Panc1 (cell line): ENCODE data around the gene NUAK2. TPM values are rescaled to one million over a fixed set of nuclear protein-coding genes. Genes with fewer than 3 reads are reported as not detected.

Experiments used
- ATAC-seq: fragments of 200-7000 bp; cut with Tn5 transposase; 2 replicates; pipeline ENCODE4 v1.9.1; 2020; ENCODE audit warnings: mild to moderate bottlenecking, moderate library complexity
- BruUV-seq: library from RNA; stranded (reverse); fragments of 400-500 nt; replicated peaks from 2 replicates; lab custom pipeline; 2021; lab: Mats Ljungman, UMichigan
- CTCF ChIA-PET: fragments of 300-600 bp; sonication (Branson Sonifier 250); formaldehyde crosslinking; loops from one replicate; lab custom pipeline; 2022; ENCODE audit warnings: antibody characterized with exemption; lab: Charles Lee
- POLR2A ChIA-PET: fragments of 300-600 bp; sonication (Branson Sonifier 250); formaldehyde crosslinking; loops from one replicate; lab custom pipeline; 2022; ENCODE audit warnings: antibody characterized with exemption; lab: Charles Lee
- DNase-seq: peaks from one replicate; pipeline ENCODE4 v3.0.0-alpha.2; 2010; ENCODE audit warnings: low read depth, low spot score
- H3K27ac ChIP-seq: 2 replicates; pipeline ENCODE4 v1.5.1; 2011; ENCODE audit warnings: mild to moderate bottlenecking, low read length, inconsistent platforms
- H3K27me3 ChIP-seq: fragments of 200-500 bp; sonication (Bioruptor generic); 2 replicates; pipeline ENCODE4 v1.6.0; 2014; ENCODE audit warnings: low read length, inconsistent platforms; ENCODE audit not compliant: control insufficient read depth, insufficient read depth
- H3K36me3 ChIP-seq: fragments of 200-500 bp; sonication (Bioruptor generic); 2 replicates; pipeline ENCODE4 v1.5.1; 2014; ENCODE audit warnings: inconsistent platforms, mild to moderate bottlenecking, low read length, moderate library complexity; ENCODE audit not compliant: control insufficient read depth, insufficient read depth
- H3K4me1 ChIP-seq: 2 replicates; pipeline ENCODE4 v1.5.1; 2011; ENCODE audit warnings: inconsistent platforms, mild to moderate bottlenecking, low read length, moderate library complexity; ENCODE audit not compliant: control insufficient read depth, insufficient read depth
- H3K4me3 ChIP-seq, 2 experiments: 2 replicates each; pipeline ENCODE4 v1.5.1; 2011 to 2012; ENCODE audit warnings: low read depth in 2 of 2, low read length in 2 of 2, mild to moderate bottlenecking in 2 of 2, inconsistent platforms in 1 of 2, moderate library complexity in 1 of 2
- H3K9me3 ChIP-seq: fragments of 200-500 bp; sonication (Bioruptor generic); 2 replicates; pipeline ENCODE4 v1.5.1; 2014; ENCODE audit warnings: low read depth, mild to moderate bottlenecking, inconsistent platforms, low read length, moderate library complexity; ENCODE audit not compliant: control insufficient read depth, insufficient read depth
- POLR2AphosphoS5 ChIP-seq: IDR thresholded peaks from 2 replicates; pipeline ENCODE4 v1.6.1; 2012; ENCODE audit warnings: mild to moderate bottlenecking, low read depth, low read length, moderate library complexity
- SIN3A ChIP-seq: IDR thresholded peaks from 2 replicates; pipeline ENCODE4 v1.6.1; 2012; ENCODE audit warnings: low read depth, mild to moderate bottlenecking, low read length, moderate library complexity, borderline replicate concordance; ENCODE audit not compliant: insufficient read depth
- TCF7L2 ChIP-seq: IDR thresholded peaks from 2 replicates; pipeline ENCODE4 v1.6.1; 2011; ENCODE audit warnings: mild to moderate bottlenecking, low read depth, low read length, inconsistent platforms
- in situ Hi-C: cut with HindIII; loops from 2 replicates; pipeline ENCODE4 v1.10.0; 2016; ENCODE audit warnings: low sequenced_read_pairs, low pct_unique_long_range_greater_than_20kb
- intact Hi-C: fragments of 100-400 bp; cut with micrococcal nuclease; formaldehyde crosslinking; loops from one replicate; pipeline ENCODE4 v1.10.0; 2022; ENCODE audit not compliant: unreplicated experiment
- total RNA-seq: library from RNA; stranded (reverse); gene quantifications from one replicate; pipeline ENCODE4 v1.2.1, GENCODE V29; 2021; ENCODE audit not compliant: unreplicated experiment
- TF ChIP-seq, protein P1 (sequence below), 2 experiments: IDR thresholded peaks; 2 replicates each; pipeline ENCODE4 v1.6.1; 2011 to 2012; ENCODE audit warnings: low read depth in 2 of 2, control low read depth in 1 of 2, low read length in 1 of 2, mild to moderate bottlenecking in 1 of 2, moderate library complexity in 1 of 2; ENCODE audit not compliant: insufficient read depth in 1 of 2
- TF ChIP-seq, protein P2 (sequence below): fragments of 450-650 bp; IDR thresholded peaks from 2 replicates; pipeline ENCODE4 v1.5.1; 2017; ENCODE audit warnings: mild to moderate bottlenecking

The NUAK2 gene
- total RNA-seq, 1 experiment from 2014 or later, result 17.4 TPM

DNA sequence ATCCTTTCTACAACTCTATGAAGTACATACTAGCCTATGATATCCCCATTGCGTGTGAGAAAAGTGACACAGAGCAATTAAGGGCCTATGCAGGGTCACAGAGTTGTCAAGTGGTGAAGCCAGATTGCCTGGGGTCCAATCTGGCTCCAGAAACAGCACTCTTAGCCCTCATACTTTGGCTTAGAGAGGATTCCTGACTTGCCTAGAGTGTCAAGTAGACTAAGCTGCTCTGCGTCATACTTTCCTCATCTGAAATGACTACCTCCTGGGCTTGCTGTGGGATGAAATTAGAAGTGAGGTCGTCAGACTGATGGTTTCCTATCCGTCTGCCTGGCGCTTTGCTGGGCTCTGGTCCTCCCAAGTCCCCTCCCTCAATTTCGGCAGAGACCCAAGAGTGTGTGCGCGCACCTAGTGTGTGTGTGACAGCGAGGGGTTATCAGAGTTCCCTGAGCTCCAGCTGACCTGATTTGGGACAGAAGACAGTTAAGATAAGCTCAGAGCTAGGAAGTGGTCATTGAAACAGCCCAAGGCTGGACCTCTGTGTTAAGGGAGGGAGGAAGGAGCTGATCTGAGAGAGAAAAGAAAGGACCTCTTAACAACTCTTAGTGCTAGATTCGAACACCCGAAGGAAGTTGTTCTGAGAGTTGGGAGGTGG, 5.4 kb upstream of the NUAK2 start:
- Histone ChIP-seq H3K4me1 (peaks cover 11% of the 10 kb centered on the region), H3K27ac (no peak overlapping the region; the same call in 1 of the 2 replicates), H3K4me3 (no peak overlapping the region), H3K36me3 (no peaks in the 10 kb centered on the region), H3K27me3 (no peaks in the 10 kb centered on the region), H3K9me3 (no peaks in the 10 kb centered on the region)
- BruUV-seq, result no TSS peak
- DNase-seq, result no peak
- intact Hi-C loops (no loop called here), in situ Hi-C loops (no loop called here)
- TF ChIP-seq, protein P1, sequence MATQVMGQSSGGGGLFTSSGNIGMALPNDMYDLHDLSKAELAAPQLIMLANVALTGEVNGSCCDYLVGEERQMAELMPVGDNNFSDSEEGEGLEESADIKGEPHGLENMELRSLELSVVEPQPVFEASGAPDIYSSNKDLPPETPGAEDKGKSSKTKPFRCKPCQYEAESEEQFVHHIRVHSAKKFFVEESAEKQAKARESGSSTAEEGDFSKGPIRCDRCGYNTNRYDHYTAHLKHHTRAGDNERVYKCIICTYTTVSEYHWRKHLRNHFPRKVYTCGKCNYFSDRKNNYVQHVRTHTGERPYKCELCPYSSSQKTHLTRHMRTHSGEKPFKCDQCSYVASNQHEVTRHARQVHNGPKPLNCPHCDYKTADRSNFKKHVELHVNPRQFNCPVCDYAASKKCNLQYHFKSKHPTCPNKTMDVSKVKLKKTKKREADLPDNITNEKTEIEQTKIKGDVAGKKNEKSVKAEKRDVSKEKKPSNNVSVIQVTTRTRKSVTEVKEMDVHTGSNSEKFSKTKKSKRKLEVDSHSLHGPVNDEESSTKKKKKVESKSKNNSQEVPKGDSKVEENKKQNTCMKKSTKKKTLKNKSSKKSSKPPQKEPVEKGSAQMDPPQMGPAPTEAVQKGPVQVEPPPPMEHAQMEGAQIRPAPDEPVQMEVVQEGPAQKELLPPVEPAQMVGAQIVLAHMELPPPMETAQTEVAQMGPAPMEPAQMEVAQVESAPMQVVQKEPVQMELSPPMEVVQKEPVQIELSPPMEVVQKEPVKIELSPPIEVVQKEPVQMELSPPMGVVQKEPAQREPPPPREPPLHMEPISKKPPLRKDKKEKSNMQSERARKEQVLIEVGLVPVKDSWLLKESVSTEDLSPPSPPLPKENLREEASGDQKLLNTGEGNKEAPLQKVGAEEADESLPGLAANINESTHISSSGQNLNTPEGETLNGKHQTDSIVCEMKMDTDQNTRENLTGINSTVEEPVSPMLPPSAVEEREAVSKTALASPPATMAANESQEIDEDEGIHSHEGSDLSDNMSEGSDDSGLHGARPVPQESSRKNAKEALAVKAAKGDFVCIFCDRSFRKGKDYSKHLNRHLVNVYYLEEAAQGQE (IDR thresholded peaks at IDR 0.05; ENCODE audit: insufficient read depth in 1 of 2, low read depth in 2 of 2, low read length in 1 of 2), result no peak
- TF ChIP-seq SIN3A (no peak), POLR2AphosphoS5 (no peak), TCF7L2 (no peak)
- TF ChIP-seq, protein P2, sequence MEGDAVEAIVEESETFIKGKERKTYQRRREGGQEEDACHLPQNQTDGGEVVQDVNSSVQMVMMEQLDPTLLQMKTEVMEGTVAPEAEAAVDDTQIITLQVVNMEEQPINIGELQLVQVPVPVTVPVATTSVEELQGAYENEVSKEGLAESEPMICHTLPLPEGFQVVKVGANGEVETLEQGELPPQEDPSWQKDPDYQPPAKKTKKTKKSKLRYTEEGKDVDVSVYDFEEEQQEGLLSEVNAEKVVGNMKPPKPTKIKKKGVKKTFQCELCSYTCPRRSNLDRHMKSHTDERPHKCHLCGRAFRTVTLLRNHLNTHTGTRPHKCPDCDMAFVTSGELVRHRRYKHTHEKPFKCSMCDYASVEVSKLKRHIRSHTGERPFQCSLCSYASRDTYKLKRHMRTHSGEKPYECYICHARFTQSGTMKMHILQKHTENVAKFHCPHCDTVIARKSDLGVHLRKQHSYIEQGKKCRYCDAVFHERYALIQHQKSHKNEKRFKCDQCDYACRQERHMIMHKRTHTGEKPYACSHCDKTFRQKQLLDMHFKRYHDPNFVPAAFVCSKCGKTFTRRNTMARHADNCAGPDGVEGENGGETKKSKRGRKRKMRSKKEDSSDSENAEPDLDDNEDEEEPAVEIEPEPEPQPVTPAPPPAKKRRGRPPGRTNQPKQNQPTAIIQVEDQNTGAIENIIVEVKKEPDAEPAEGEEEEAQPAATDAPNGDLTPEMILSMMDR, result no peak
- ATAC-seq, result no peak
- ChIA-PET CTCF (interaction anchor here (0.6 to 5.8 kb wide), 4 partner anchors 26 to 98 kb away, joined by 3 to 149 read pairs (median 5); no protein-coding TSS in a partner anchor), POLR2A (no interaction called here)

DNA sequence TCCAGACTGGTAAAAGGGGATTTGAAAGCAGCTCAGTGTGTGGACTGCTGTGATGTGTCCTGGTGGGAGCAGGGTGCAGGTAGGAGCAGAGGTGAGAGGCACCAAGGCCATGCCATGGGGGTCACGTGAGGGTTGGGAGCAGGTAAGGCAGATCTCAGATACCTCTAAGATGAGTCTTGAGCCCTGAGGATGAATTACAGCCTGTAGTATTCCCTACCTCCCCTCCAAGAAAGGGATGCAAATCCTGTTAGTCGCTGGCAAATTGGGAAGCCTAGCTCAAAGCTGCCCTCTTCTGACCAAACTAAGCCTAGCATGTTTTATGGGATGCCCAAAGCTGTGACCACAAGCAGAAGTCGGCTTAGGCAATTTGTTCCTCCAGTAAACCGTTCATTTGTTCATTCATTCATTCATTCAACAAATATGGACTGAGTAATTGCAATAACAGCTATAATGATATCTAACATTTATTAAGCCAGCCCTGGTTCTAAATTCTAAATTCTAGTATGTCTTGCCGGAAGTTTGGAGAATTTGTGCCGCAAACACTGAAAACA, 3.9 kb upstream of the NUAK2 start:
- no peaks in the 10 kb centered on the region for H3K9me3 ChIP-seq
- ChIA-PET CTCF (interaction anchor here (0.6 to 5.8 kb wide), 9 partner anchors 25 to 160 kb away, joined by 3 to 149 read pairs (median 4); no protein-coding TSS in a partner anchor), POLR2A (interaction anchor here (0.5 kb wide), 1 partner anchor 595 kb away, joined by 5 read pairs; no protein-coding TSS in a partner anchor)
- TF ChIP-seq, protein P2, result peak; percentile 80
- TF ChIP-seq POLR2AphosphoS5 (no peak), TCF7L2 (no peak), SIN3A (no peak)
- TF ChIP-seq, protein P1 (IDR thresholded peaks at IDR 0.05; ENCODE audit: insufficient read depth in 1 of 2, low read depth in 2 of 2, low read length in 1 of 2), result no peak
- in situ Hi-C loops, result no loop called here
- no peaks in the 10 kb centered on the region for H3K27me3 ChIP-seq
- BruUV-seq, result no TSS peak
- H3K36me3 ChIP-seq, result no peaks in the 10 kb centered on the region
- ATAC-seq, result peak; percentile 36
- H3K4me3 ChIP-seq, result no peak overlapping the region
- intact Hi-C loops, result loop anchor here (1.0 kb wide), 1 partner anchor 52 kb away; no protein-coding TSS in a partner anchor
- peak; percentile 74 for DNase-seq
- peaks cover 11% of the 10 kb centered on the region for H3K4me1 ChIP-seq
- H3K27ac ChIP-seq, result peak overlapping the region; percentile 78
